ENCODE measurements around the gene SFXN5. TPM values are rescaled to one million over a fixed set of nuclear protein-coding genes. Genes with fewer than 3 reads are reported as not detected.

Gene SFXN5
- polyA plus RNA-seq, 4 donors, result 25.2 to 33.7 (median 27.5) TPM

- DNase-seq (ENCODE audit: low read depth in 4 of 4, low spot score in 2 of 4), result no peak
Observed at GRCh38 chr2:73063472-73063871, 8.0 kb downstream of the SFXN5 start.

GRCh38 chr2:73059106-73059505 lies 12.4 kb downstream of the SFXN5 start:
- DNase-seq (ENCODE audit: low read depth in 4 of 4, low spot score in 2 of 4), result no peak

GRCh38 chr2:73054980-73055379 lies 16.5 kb downstream of the SFXN5 start:
- no peak for DNase-seq (ENCODE audit: low read depth in 4 of 4, low spot score in 2 of 4)

- DNase-seq (ENCODE audit: low read depth in 4 of 4, low spot score in 2 of 4), result no peak
Observed at GRCh38 chr2:73053316-73054114, 18.0 kb downstream of the SFXN5 start.

- peak in 1 of 4 donors; percentile 6 for DNase-seq (ENCODE audit: low read depth in 4 of 4, low spot score in 2 of 4)
Observed at GRCh38 chr2:73050121-73050545, 21.4 kb downstream of the SFXN5 start.

- DNase-seq (ENCODE audit: low read depth in 4 of 4, low spot score in 2 of 4), result no peak
Observed at GRCh38 chr2:73043929-73044832, 27.3 kb downstream of the SFXN5 start.

- no peak for DNase-seq (ENCODE audit: low read depth in 4 of 4, low spot score in 2 of 4)
Observed at GRCh38 chr2:73043276-73043675, 28.2 kb downstream of the SFXN5 start.

- no peak for DNase-seq (ENCODE audit: low read depth in 4 of 4, low spot score in 2 of 4)
Observed at GRCh38 chr2:73037947-73038585, 33.4 kb downstream of the SFXN5 start.

GRCh38 chr2:73036766-73037165 lies 34.7 kb downstream of the SFXN5 start:
- no peak for DNase-seq (ENCODE audit: low read depth in 4 of 4, low spot score in 2 of 4)

- DNase-seq (ENCODE audit: low read depth in 4 of 4, low spot score in 2 of 4), result no peak
Observed at GRCh38 chr2:73035899-73036711, 35.4 kb downstream of the SFXN5 start.

GRCh38 chr2:73034661-73035375 lies 36.7 kb downstream of the SFXN5 start:
- no peak for DNase-seq (ENCODE audit: low read depth in 4 of 4, low spot score in 2 of 4)

GRCh38 chr2:73033766-73034381 lies 37.6 kb downstream of the SFXN5 start:
- no peak for DNase-seq (ENCODE audit: low read depth in 4 of 4, low spot score in 2 of 4)

- no peak for DNase-seq (ENCODE audit: low read depth in 4 of 4, low spot score in 2 of 4)
Observed at GRCh38 chr2:73033142-73033765, 38.3 kb downstream of the SFXN5 start.

GRCh38 chr2:73032702-73033097 lies 38.8 kb downstream of the SFXN5 start:
- no peak for DNase-seq (ENCODE audit: low read depth in 4 of 4, low spot score in 2 of 4)

GRCh38 chr2:73031725-73032701 lies 39.5 kb downstream of the SFXN5 start:
- no peak for DNase-seq (ENCODE audit: low read depth in 4 of 4, low spot score in 2 of 4)

- no peak for DNase-seq (ENCODE audit: low read depth in 4 of 4, low spot score in 2 of 4)
Observed at GRCh38 chr2:73031095-73031678, 40.3 kb downstream of the SFXN5 start.

- no peak for DNase-seq (ENCODE audit: low read depth in 4 of 4, low spot score in 2 of 4)
Observed at GRCh38 chr2:73028841-73029240, 42.7 kb downstream of the SFXN5 start.
